ENCODE results near the gene STEAP2. TPM values are rescaled to one million over a fixed set of nuclear protein-coding genes. Genes with fewer than 3 reads are reported as not detected.

STEAP2 gene
- total RNA-seq, 1 donor from 2014 or later = 0.49 TPM

DNA sequence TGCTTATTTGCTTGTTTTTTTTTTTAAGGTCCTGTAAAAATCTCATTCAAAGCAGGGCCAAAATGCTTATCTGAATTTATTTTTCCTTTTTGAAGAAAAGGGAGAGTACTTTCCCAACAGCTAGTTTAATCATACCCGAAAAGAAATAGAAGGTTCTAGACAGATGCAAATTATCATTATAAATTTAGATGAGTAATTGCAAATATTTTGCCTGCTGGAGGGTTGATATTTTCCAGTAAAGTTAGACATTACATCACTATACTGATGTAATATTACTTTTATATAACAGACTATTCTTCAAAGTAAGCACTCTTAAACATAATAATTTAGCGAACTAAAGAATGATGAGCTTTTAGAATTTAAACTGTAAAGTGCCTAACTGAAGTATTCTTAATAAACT is 19.3 kb downstream of the STEAP2 start:
- Mint-ChIP-seq H3K36me3 (ENCODE audit: low read depth, unreplicated experiment) (no peaks in the 10 kb centered on the region), H3K27me3 (ENCODE audit: unreplicated experiment) (no peaks in the 10 kb centered on the region), H3K4me3 (ENCODE audit: unreplicated experiment) (no peak overlapping the region), H3K9me3 (ENCODE audit: unreplicated experiment) (no peaks in the 10 kb centered on the region), H3K27ac (ENCODE audit: unreplicated experiment) (no peak overlapping the region), H3K4me1 (ENCODE audit: unreplicated experiment) (no peaks in the 10 kb centered on the region)
- TF ChIP-seq, protein P1, sequence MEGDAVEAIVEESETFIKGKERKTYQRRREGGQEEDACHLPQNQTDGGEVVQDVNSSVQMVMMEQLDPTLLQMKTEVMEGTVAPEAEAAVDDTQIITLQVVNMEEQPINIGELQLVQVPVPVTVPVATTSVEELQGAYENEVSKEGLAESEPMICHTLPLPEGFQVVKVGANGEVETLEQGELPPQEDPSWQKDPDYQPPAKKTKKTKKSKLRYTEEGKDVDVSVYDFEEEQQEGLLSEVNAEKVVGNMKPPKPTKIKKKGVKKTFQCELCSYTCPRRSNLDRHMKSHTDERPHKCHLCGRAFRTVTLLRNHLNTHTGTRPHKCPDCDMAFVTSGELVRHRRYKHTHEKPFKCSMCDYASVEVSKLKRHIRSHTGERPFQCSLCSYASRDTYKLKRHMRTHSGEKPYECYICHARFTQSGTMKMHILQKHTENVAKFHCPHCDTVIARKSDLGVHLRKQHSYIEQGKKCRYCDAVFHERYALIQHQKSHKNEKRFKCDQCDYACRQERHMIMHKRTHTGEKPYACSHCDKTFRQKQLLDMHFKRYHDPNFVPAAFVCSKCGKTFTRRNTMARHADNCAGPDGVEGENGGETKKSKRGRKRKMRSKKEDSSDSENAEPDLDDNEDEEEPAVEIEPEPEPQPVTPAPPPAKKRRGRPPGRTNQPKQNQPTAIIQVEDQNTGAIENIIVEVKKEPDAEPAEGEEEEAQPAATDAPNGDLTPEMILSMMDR (IDR thresholded peaks at IDR 0.05; ENCODE audit: unreplicated experiment) = no peak
- DNase-seq (ENCODE audit: low spot score) = no peak

DNA sequence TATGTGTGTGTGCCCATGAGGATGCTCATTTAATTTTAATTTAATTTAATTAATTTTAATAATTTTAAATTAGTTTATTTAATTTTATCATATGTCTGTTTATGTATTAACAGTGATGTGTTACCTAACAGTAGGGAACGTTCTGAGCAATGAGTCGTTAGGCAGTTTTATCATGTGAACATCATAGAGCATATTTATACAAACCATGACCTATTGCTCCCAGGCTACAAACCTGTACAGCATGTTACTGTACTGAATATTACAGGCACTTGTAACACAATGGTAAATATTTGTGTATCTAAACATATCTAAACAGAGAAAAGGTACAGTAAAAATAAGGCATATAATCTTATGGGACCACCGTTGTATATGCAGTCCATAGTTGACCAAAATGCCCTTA is 19.8 kb downstream of the STEAP2 start:
- Mint-ChIP-seq H3K27me3 (ENCODE audit: unreplicated experiment) (no peaks in the 10 kb centered on the region), H3K36me3 (ENCODE audit: low read depth, unreplicated experiment) (no peaks in the 10 kb centered on the region), H3K4me1 (ENCODE audit: unreplicated experiment) (no peaks in the 10 kb centered on the region), H3K4me3 (ENCODE audit: unreplicated experiment) (no peak overlapping the region), H3K9me3 (ENCODE audit: unreplicated experiment) (no peaks in the 10 kb centered on the region), H3K27ac (ENCODE audit: unreplicated experiment) (no peak overlapping the region)
- no peak for DNase-seq (ENCODE audit: low spot score)
- TF ChIP-seq, protein P1 (IDR thresholded peaks at IDR 0.05; ENCODE audit: unreplicated experiment) = no peak

DNA sequence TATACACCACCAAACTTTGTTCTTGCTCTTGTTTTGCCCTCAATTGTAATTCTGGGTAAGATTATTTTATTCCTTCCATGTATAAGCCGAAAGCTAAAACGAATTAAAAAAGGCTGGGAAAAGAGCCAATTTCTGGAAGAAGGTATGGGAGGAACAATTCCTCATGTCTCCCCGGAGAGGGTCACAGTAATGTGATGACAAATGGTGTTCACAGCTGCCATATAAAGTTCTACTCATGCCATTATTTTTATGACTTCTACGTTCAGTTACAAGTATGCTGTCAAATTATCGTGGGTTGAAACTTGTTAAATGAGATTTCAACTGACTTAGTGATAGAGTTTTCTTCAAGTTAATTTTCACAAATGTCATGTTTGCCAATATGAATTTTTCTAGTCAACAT is 20.9 kb downstream of the STEAP2 start:
- TF ChIP-seq, protein P1 (IDR thresholded peaks at IDR 0.05; ENCODE audit: unreplicated experiment) = no peak
- Mint-ChIP-seq H3K4me1 (ENCODE audit: unreplicated experiment) (no peaks in the 10 kb centered on the region), H3K9me3 (ENCODE audit: unreplicated experiment) (no peaks in the 10 kb centered on the region), H3K4me3 (ENCODE audit: unreplicated experiment) (no peak overlapping the region), H3K27me3 (ENCODE audit: unreplicated experiment) (no peaks in the 10 kb centered on the region), H3K36me3 (ENCODE audit: low read depth, unreplicated experiment) (no peaks in the 10 kb centered on the region), H3K27ac (ENCODE audit: unreplicated experiment) (no peak overlapping the region)
- DNase-seq (ENCODE audit: low spot score) = no peak

DNA sequence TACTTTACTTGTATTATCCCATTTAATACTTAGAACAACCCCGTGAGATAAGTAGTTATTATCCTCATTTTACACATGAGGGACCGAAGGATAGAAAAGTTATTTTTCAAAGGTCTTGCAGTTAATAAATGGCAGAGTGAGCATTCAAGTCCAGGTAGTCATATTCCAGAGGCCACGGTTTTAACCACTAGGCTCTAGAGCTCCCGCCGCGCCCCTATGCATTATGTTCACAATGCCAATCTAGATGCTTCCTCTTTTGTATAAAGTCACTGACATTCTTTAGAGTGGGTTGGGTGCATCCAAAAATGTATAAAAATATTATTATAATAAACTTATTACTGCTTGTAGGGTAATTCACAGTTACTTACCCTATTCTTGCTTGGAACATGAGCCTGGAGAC is 22.0 kb downstream of the STEAP2 start:
- DNase-seq (ENCODE audit: low spot score) = no peak
- no peaks in the 10 kb centered on the region for H3K36me3 Mint-ChIP-seq (ENCODE audit: low read depth, unreplicated experiment)
- no peak overlapping the region for H3K27ac Mint-ChIP-seq (ENCODE audit: unreplicated experiment)
- no peaks in the 10 kb centered on the region for H3K9me3 Mint-ChIP-seq (ENCODE audit: unreplicated experiment)
- TF ChIP-seq, protein P1 (IDR thresholded peaks at IDR 0.05; ENCODE audit: unreplicated experiment) = no peak
- H3K27me3 Mint-ChIP-seq (ENCODE audit: unreplicated experiment) = no peaks in the 10 kb centered on the region
- H3K4me1 Mint-ChIP-seq (ENCODE audit: unreplicated experiment) = no peaks in the 10 kb centered on the region
- no peak overlapping the region for H3K4me3 Mint-ChIP-seq (ENCODE audit: unreplicated experiment)

DNA sequence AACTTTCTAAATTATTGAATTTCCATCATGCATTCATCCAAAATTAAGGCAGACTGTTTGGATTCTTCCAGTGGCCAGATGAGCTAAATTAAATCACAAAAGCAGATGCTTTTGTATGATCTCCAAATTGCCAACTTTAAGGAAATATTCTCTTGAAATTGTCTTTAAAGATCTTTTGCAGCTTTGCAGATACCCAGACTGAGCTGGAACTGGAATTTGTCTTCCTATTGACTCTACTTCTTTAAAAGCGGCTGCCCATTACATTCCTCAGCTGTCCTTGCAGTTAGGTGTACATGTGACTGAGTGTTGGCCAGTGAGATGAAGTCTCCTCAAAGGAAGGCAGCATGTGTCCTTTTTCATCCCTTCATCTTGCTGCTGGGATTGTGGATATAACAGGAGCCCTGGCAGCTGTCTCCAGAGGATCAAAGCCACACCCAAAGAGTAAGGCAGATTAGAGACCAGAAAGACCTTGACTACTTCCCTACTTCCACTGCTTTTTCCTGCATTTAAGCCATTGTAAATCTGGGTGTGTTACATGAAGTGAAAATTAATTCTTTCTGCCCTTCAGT is 25.3 kb downstream of the STEAP2 start:
- Mint-ChIP-seq H3K27me3 (ENCODE audit: unreplicated experiment) (no peaks in the 10 kb centered on the region), H3K27ac (ENCODE audit: unreplicated experiment) (no peak overlapping the region), H3K9me3 (ENCODE audit: unreplicated experiment) (no peaks in the 10 kb centered on the region), H3K4me1 (ENCODE audit: unreplicated experiment) (no peaks in the 10 kb centered on the region), H3K4me3 (ENCODE audit: unreplicated experiment) (no peak overlapping the region), H3K36me3 (ENCODE audit: low read depth, unreplicated experiment) (no peaks in the 10 kb centered on the region)
- TF ChIP-seq, protein P1 (IDR thresholded peaks at IDR 0.05; ENCODE audit: unreplicated experiment) = no peak
- DNase-seq (ENCODE audit: low spot score) = no peak

Measured in endothelial cell (in vitro differentiated cells).